Tibial nerve (tissue), 4 donors: ENCODE results near the gene TMEM161A. TPM values are rescaled to one million over a fixed set of nuclear protein-coding genes. Genes with fewer than 3 reads are reported as not detected.
"Not testable (repeated sequence)": the region's sequence is repeated elsewhere in the genome, so short reads cannot be mapped to it uniquely, and the experiment has no call there.

ENCODE experiments used
- DNase-seq, 2 donors: peaks; one replicate each; pipeline ENCODE4 v3.0.0-alpha.2; 2019; ENCODE audit warnings: low spot score in 2 of 2
- H3K27ac ChIP-seq, 4 donors: fragments of 200-600 bp; sonication (generic) in 3 of 4; one replicate each; pipeline ENCODE4 v1.5.1; 2017 to 2019; ENCODE audit warnings: mild to moderate bottlenecking in 1 of 4
- H3K27me3 ChIP-seq, 2 donors: fragments of 200-600 bp; sonication (generic) in 1 of 2; one replicate each; pipeline versions ENCODE4 v1.5.1 to v1.6.0; 2017 to 2019
- H3K36me3 ChIP-seq, 3 donors: fragments of 200-600 bp; sonication (generic); one replicate each; pipeline ENCODE4 v1.5.1; 2018 to 2019
- H3K4me1 ChIP-seq, 4 donors: fragments of 200-600 bp; sonication (generic) in 3 of 4; one replicate each; pipeline ENCODE4 v1.5.1; 2017 to 2019
- H3K4me3 ChIP-seq, 4 donors: fragments of 200-600 bp; sonication (generic) in 3 of 4; one replicate each; pipeline ENCODE4 v1.5.1; 2017 to 2019; ENCODE audit warnings: mild to moderate bottlenecking in 1 of 4, moderate library complexity in 1 of 4
- H3K9me3 ChIP-seq, 4 donors: fragments of 200-600 bp; sonication (generic) in 3 of 4; one replicate each; pipeline ENCODE4 v1.5.1; 2017 to 2019
- CTCF ChIP-seq, 5 experiments: fragments of 200-600 bp in 3 of 5; fragments of 450-650 bp in 2 of 5; sonication (generic) in 3 of 5; IDR thresholded peaks; one replicate each; pipeline ENCODE4 v1.5.1; 2016 to 2019; ENCODE audit warnings: antibody characterized with exemption in 5 of 5, mild to moderate bottlenecking in 3 of 5, moderate library complexity in 2 of 5
- EP300 ChIP-seq, 2 donors: sonication (generic); formaldehyde crosslinking; IDR thresholded peaks; one replicate each; pipeline ENCODE4 v1.6.1; 2017; ENCODE audit warnings: antibody characterized with exemption in 2 of 2, mild to moderate bottlenecking in 1 of 2
- POLR2A ChIP-seq, 2 donors: fragments of 450-650 bp; IDR thresholded peaks; one replicate each; pipeline ENCODE4 v1.6.1; 2017; ENCODE audit warnings: antibody characterized with exemption in 2 of 2, mild to moderate bottlenecking in 2 of 2, moderate library complexity in 2 of 2
- WGBS, 2 donors: methylation state at CpG; one replicate each; pipeline ENCODE4 v1.1.5; 2018; 5-methylcytosine and 5-hydroxymethylcytosine counted together
- total RNA-seq, 4 donors: library from RNA; depleted of rRNA; stranded (reverse); fragments of >200 nt; gene quantifications; one replicate each; pipeline ENCODE4 v1.1.0, GENCODE V29; 2016

Gene TMEM161A
- total RNA-seq, 4 donors from 2014 or later: 24.1 to 32.1 (median 24.8) TPM

GRCh38 chr19:19142347-19142746 is 4.1 kb upstream of the TMEM161A start:
- Histone ChIP-seq H3K27me3 (no peaks in the 10 kb centered on the region), H3K4me3 (no peak overlapping the region), H3K27ac (no peak overlapping the region), H3K9me3 (no peaks in the 10 kb centered on the region), H3K4me1 (peaks cover 0 to 16% (median 11%) of the 10 kb centered on the region in 4 donors), H3K36me3 (peaks cover 0 to 11% (median 8%) of the 10 kb centered on the region in 3 donors)
- TF ChIP-seq CTCF (IDR thresholded peaks at IDR 0.05) (no peak), EP300 (IDR thresholded peaks at IDR 0.05) (no peak), POLR2A (IDR thresholded peaks at IDR 0.05) (no peak)
- no peak for DNase-seq
- WGBS, 2 donors: 90 to 93% methylated on average over 12 of the region's 12 CpGs

- H3K4me1 ChIP-seq: peaks cover 0 to 13% (median 8%) of the 10 kb centered on the region in 4 donors
- H3K27ac ChIP-seq: no peak overlapping the region
- no peak overlapping the region for H3K4me3 ChIP-seq
- H3K9me3 ChIP-seq: no peaks in the 10 kb centered on the region
- H3K36me3 ChIP-seq: no peaks in the 10 kb centered on the region
- H3K27me3 ChIP-seq: no peaks in the 10 kb centered on the region
- 61 to 77% methylated on average over 5 of the region's 5 CpGs for WGBS, 2 donors
- TF ChIP-seq EP300 (IDR thresholded peaks at IDR 0.05): no peak
- no peak for TF ChIP-seq POLR2A (IDR thresholded peaks at IDR 0.05)
- TF ChIP-seq CTCF (IDR thresholded peaks at IDR 0.05): no peak
- no peak for DNase-seq
Measured at GRCh38 chr19:19140476-19140875, 2.2 kb upstream of the TMEM161A start.

- TF ChIP-seq POLR2A (IDR thresholded peaks at IDR 0.05) (no peak), EP300 (IDR thresholded peaks at IDR 0.05) (no peak), CTCF (IDR thresholded peaks at IDR 0.05) (no peak)
- H3K27ac ChIP-seq: no peak overlapping the region
- peaks cover 0 to 15% (median 8%) of the 10 kb centered on the region in 4 donors for H3K4me1 ChIP-seq
- no peak for DNase-seq
- no peaks in the 10 kb centered on the region for H3K27me3 ChIP-seq
- 53 to 54% methylated on average over 5 of the region's 5 CpGs for WGBS, 2 donors
- H3K9me3 ChIP-seq: no peaks in the 10 kb centered on the region
- H3K4me3 ChIP-seq: no peak overlapping the region
- no peaks in the 10 kb centered on the region for H3K36me3 ChIP-seq
Measured at GRCh38 chr19:19139876-19140229, 1.6 kb upstream of the TMEM161A start.

GRCh38 chr19:19137556-19138108 is 646 bp downstream of the TMEM161A start:
- no peaks in the 10 kb centered on the region for H3K27me3 ChIP-seq
- DNase-seq: no peak
- peak overlapping the region in 3 of 4 donors; percentile 43 to 85 (median 83) for H3K27ac ChIP-seq
- peaks cover 0 to 9% (median 0%) of the 10 kb centered on the region in 3 donors for H3K36me3 ChIP-seq
- TF ChIP-seq EP300 (IDR thresholded peaks at IDR 0.05): no peak
- no peak for TF ChIP-seq CTCF (IDR thresholded peaks at IDR 0.05)
- TF ChIP-seq POLR2A (IDR thresholded peaks at IDR 0.05): no peak
- peaks cover 0 to 19% (median 8%) of the 10 kb centered on the region in 4 donors for H3K4me1 ChIP-seq
- WGBS, 2 donors: 10 to 24% methylated on average over 22 to 25 of the region's 25 CpGs
- H3K4me3 ChIP-seq: peak overlapping the region; percentile 63 to 85 (median 82)
- H3K9me3 ChIP-seq: peaks cover 0 to 3% (median 0%) of the 10 kb centered on the region in 4 donors

- WGBS, 2 donors: 86 to 87% methylated on average over 6 of the region's 6 CpGs
- H3K4me3 ChIP-seq, H3K27ac ChIP-seq, DNase-seq, H3K27me3 ChIP-seq: not testable (repeated sequence)
- H3K9me3 ChIP-seq: peaks cover 0 to 14% (median 2%) of the 10 kb centered on the region in 4 donors
- H3K4me1 ChIP-seq: peaks cover 0 to 19% (median 8%) of the 10 kb centered on the region in 4 donors
- H3K36me3 ChIP-seq: peaks cover 0 to 26% (median 0%) of the 10 kb centered on the region in 3 donors
Measured at GRCh38 chr19:19135713-19136112, 2.6 kb downstream of the TMEM161A start.
